Measurements from ENCODE around the gene ZNF319. TPM values are rescaled to one million over a fixed set of nuclear protein-coding genes. Genes with fewer than 3 reads are reported as not detected.

ZNF319 gene
- total RNA-seq, 1 donor from 2014 or later: 15.0 TPM

- Mint-ChIP-seq H3K27ac (no peak overlapping the region), H3K36me3 (peaks cover 6% of the 10 kb centered on the region), H3K9me3 (no peaks in the 10 kb centered on the region), H3K4me1 (peaks cover 2% of the 10 kb centered on the region), H3K4me3 (no peak overlapping the region), H3K27me3 (ENCODE audit: low read depth) (no peaks in the 10 kb centered on the region)
- no peak for TF ChIP-seq CTCF (IDR thresholded peaks at IDR 0.05; ENCODE audit: unreplicated experiment)
- no peak for DNase-seq (ENCODE audit: low spot score in 2 of 2, unreplicated experiment in 2 of 2)
These were observed 39.5 kb upstream of the ZNF319 start for GRCh38 chr16:58039829-58040495.

GRCh38 chr16:58038219-58038641 lies 37.8 kb upstream of the ZNF319 start:
- H3K4me1 Mint-ChIP-seq: peaks cover 15% of the 10 kb centered on the region
- DNase-seq (ENCODE audit: low spot score in 2 of 2, unreplicated experiment in 2 of 2): no peak
- H3K9me3 Mint-ChIP-seq: no peaks in the 10 kb centered on the region
- H3K36me3 Mint-ChIP-seq: peaks cover 6% of the 10 kb centered on the region
- no peak overlapping the region for H3K4me3 Mint-ChIP-seq
- H3K27ac Mint-ChIP-seq: no peak overlapping the region
- H3K27me3 Mint-ChIP-seq (ENCODE audit: low read depth): no peaks in the 10 kb centered on the region
- TF ChIP-seq CTCF (IDR thresholded peaks at IDR 0.05; ENCODE audit: unreplicated experiment): no peak

GRCh38 chr16:58037365-58038057 lies 37.0 kb upstream of the ZNF319 start:
- Mint-ChIP-seq H3K36me3 (peaks cover 6% of the 10 kb centered on the region), H3K9me3 (no peaks in the 10 kb centered on the region), H3K27me3 (ENCODE audit: low read depth) (no peaks in the 10 kb centered on the region), H3K27ac (no peak overlapping the region), H3K4me1 (peaks cover 20% of the 10 kb centered on the region), H3K4me3 (no peak overlapping the region)
- TF ChIP-seq CTCF (IDR thresholded peaks at IDR 0.05; ENCODE audit: unreplicated experiment): no peak
- no peak for DNase-seq (ENCODE audit: low spot score in 2 of 2, unreplicated experiment in 2 of 2)

GRCh38 chr16:58036943-58037342 lies 36.5 kb upstream of the ZNF319 start:
- DNase-seq (ENCODE audit: low spot score in 2 of 2, unreplicated experiment in 2 of 2): no peak
- peaks cover 6% of the 10 kb centered on the region for H3K36me3 Mint-ChIP-seq
- peaks cover 26% of the 10 kb centered on the region for H3K4me1 Mint-ChIP-seq
- H3K27me3 Mint-ChIP-seq (ENCODE audit: low read depth): no peaks in the 10 kb centered on the region
- no peak overlapping the region for H3K27ac Mint-ChIP-seq
- TF ChIP-seq CTCF (IDR thresholded peaks at IDR 0.05; ENCODE audit: unreplicated experiment): no peak
- H3K9me3 Mint-ChIP-seq: no peaks in the 10 kb centered on the region
- no peak overlapping the region for H3K4me3 Mint-ChIP-seq

GRCh38 chr16:58035356-58036170 lies 35.1 kb upstream of the ZNF319 start:
- Mint-ChIP-seq H3K4me1 (peaks cover 31% of the 10 kb centered on the region), H3K9me3 (no peaks in the 10 kb centered on the region), H3K4me3 (no peak overlapping the region), H3K27me3 (ENCODE audit: low read depth) (no peaks in the 10 kb centered on the region), H3K36me3 (peaks cover 6% of the 10 kb centered on the region), H3K27ac (no peak overlapping the region)
- no peak for TF ChIP-seq CTCF (IDR thresholded peaks at IDR 0.05; ENCODE audit: unreplicated experiment)
- DNase-seq (ENCODE audit: low spot score in 2 of 2, unreplicated experiment in 2 of 2): no peak
